ENCODE results near the gene SALL4. TPM values are rescaled to one million over a fixed set of nuclear protein-coding genes. Genes with fewer than 3 reads are reported as not detected.
A peak's percentile ranks its signal among the peaks of the same experiment; 100 is the strongest.

SALL4 gene
- total RNA-seq, 1 donor from 2014 or later, result 65.4 TPM

GRCh38 chr20:51799401-51799860 lies 2.9 kb downstream of the SALL4 start:
- Mint-ChIP-seq H3K9me3 (ENCODE audit: unreplicated experiment) (no peaks in the 10 kb centered on the region), H3K27ac (ENCODE audit: unreplicated experiment) (peak overlapping the region; percentile 64), H3K27me3 (ENCODE audit: unreplicated experiment) (peaks cover 4% of the 10 kb centered on the region), H3K4me1 (ENCODE audit: unreplicated experiment) (peaks cover 38% of the 10 kb centered on the region), H3K36me3 (ENCODE audit: low read depth, unreplicated experiment) (no peaks in the 10 kb centered on the region), H3K4me3 (ENCODE audit: unreplicated experiment) (peak overlapping the region; percentile 98)
- no peak for DNase-seq (ENCODE audit: low spot score)
- TF ChIP-seq CTCF (IDR thresholded peaks at IDR 0.05; ENCODE audit: unreplicated experiment), result no peak

- Mint-ChIP-seq H3K9me3 (ENCODE audit: unreplicated experiment) (no peaks in the 10 kb centered on the region), H3K4me1 (ENCODE audit: unreplicated experiment) (peaks cover 37% of the 10 kb centered on the region), H3K27me3 (ENCODE audit: unreplicated experiment) (peaks cover 6% of the 10 kb centered on the region), H3K27ac (ENCODE audit: unreplicated experiment) (peak overlapping the region; percentile 52), H3K36me3 (ENCODE audit: low read depth, unreplicated experiment) (peaks cover 4% of the 10 kb centered on the region), H3K4me3 (ENCODE audit: unreplicated experiment) (peak overlapping the region; percentile 49)
- DNase-seq (ENCODE audit: low spot score), result no peak
- no peak for TF ChIP-seq CTCF (IDR thresholded peaks at IDR 0.05; ENCODE audit: unreplicated experiment)
Measured at GRCh38 chr20:51797357-51798025, 4.8 kb downstream of the SALL4 start.

GRCh38 chr20:51796340-51796739 lies 6.0 kb downstream of the SALL4 start:
- Mint-ChIP-seq H3K36me3 (ENCODE audit: low read depth, unreplicated experiment) (peaks cover 4% of the 10 kb centered on the region), H3K27me3 (ENCODE audit: unreplicated experiment) (peaks cover 6% of the 10 kb centered on the region), H3K4me3 (ENCODE audit: unreplicated experiment) (no peak overlapping the region), H3K27ac (ENCODE audit: unreplicated experiment) (no peak overlapping the region), H3K4me1 (ENCODE audit: unreplicated experiment) (peaks cover 34% of the 10 kb centered on the region), H3K9me3 (ENCODE audit: unreplicated experiment) (no peaks in the 10 kb centered on the region)
- no peak for DNase-seq (ENCODE audit: low spot score)
- TF ChIP-seq CTCF (IDR thresholded peaks at IDR 0.05; ENCODE audit: unreplicated experiment), result no peak

GRCh38 chr20:51792960-51793359 lies 9.4 kb downstream of the SALL4 start:
- H3K4me3 Mint-ChIP-seq (ENCODE audit: unreplicated experiment), result peak overlapping the region; percentile 81

More at GRCh38 chr20:51792960-51793359, 9.4 kb downstream of the SALL4 start:
- H3K9me3 Mint-ChIP-seq (ENCODE audit: unreplicated experiment), result no peaks in the 10 kb centered on the region
- peaks cover 14% of the 10 kb centered on the region for H3K4me1 Mint-ChIP-seq (ENCODE audit: unreplicated experiment)
- peaks cover 29% of the 10 kb centered on the region for H3K36me3 Mint-ChIP-seq (ENCODE audit: low read depth, unreplicated experiment)
- peaks cover 3% of the 10 kb centered on the region for H3K27me3 Mint-ChIP-seq (ENCODE audit: unreplicated experiment)
- peak overlapping the region; percentile 80 for H3K27ac Mint-ChIP-seq (ENCODE audit: unreplicated experiment)
- DNase-seq (ENCODE audit: low spot score), result no peak
- TF ChIP-seq CTCF (IDR thresholded peaks at IDR 0.05; ENCODE audit: unreplicated experiment), result no peak
